ENCODE measurements around the gene ATL3.

DNA sequence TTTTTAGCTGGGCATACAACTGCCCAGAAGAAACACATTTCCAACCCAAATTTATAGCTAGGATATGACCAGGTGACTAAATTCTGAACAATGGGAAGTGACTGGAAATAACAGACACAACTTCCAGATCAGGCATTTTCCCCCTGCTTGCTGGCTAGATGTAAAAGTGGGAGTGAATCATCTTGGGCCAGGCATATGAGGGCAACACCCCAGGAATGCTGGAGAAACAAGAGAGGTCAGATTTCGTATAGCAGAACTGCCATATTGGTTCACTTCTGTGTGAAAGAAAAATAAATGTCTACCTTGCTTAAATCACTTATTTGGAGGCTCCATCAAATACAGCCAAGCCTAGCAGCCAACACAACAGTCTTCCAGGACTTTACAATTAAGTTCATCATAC is 7.4 kb downstream of the ATL3 start:
- TF ChIP-seq CTCF (IDR thresholded peaks at IDR 0.05) (no peak), POLR2A (IDR thresholded peaks at IDR 0.05) (no peak)

Data from right lobe of liver (tissue), 4 donors.